Stimulated activated CD8-positive, alpha-beta memory T cell treated with anti-CD3 and anti-CD28 coated beads, Interleukin-12 subunit alpha, Interleukin-12 subunit beta, amount 100 ng/mL, for 24 hours (primary cell): ENCODE measurements around the gene LMF1.

ENCODE experiments used
- DNase-seq: peaks from one replicate; pipeline ENCODE4 v3.0.0-alpha.2; 2020; ENCODE audit errors: extremely low read depth

Gene LMF1

GRCh38 chr16:929227-930073 lies 41.3 kb downstream of the LMF1 start:
- no peak for DNase-seq

- DNase-seq: no peak
These were observed 42.3 kb downstream of the LMF1 start for GRCh38 chr16:928526-928925.

- DNase-seq: no peak
These were observed 42.9 kb downstream of the LMF1 start for GRCh38 chr16:927931-928330.

- no peak for DNase-seq
These were observed 43.4 kb downstream of the LMF1 start for GRCh38 chr16:927406-927805.

GRCh38 chr16:926715-927114 lies 44.1 kb downstream of the LMF1 start:
- no peak for DNase-seq

GRCh38 chr16:924806-925205 lies 46.0 kb downstream of the LMF1 start:
- DNase-seq: no peak

- DNase-seq: no peak
These were observed 46.7 kb downstream of the LMF1 start for GRCh38 chr16:924063-924462.

GRCh38 chr16:923184-923583 lies 47.6 kb downstream of the LMF1 start:
- DNase-seq: no peak

- DNase-seq: no peak
These were observed 48.7 kb downstream of the LMF1 start for GRCh38 chr16:922051-922450.

GRCh38 chr16:921321-921905 lies 49.4 kb downstream of the LMF1 start:
- no peak for DNase-seq

- DNase-seq: no peak
These were observed 50.1 kb downstream of the LMF1 start for GRCh38 chr16:920717-921116.

- DNase-seq: no peak
These were observed 50.6 kb downstream of the LMF1 start for GRCh38 chr16:920051-920681.

GRCh38 chr16:919658-920050 lies 51.1 kb downstream of the LMF1 start:
- DNase-seq: no peak

GRCh38 chr16:918741-919657 lies 51.8 kb downstream of the LMF1 start:
- no peak for DNase-seq

- no peak for DNase-seq
These were observed 52.7 kb downstream of the LMF1 start for GRCh38 chr16:918068-918467.

GRCh38 chr16:917591-918061 lies 53.2 kb downstream of the LMF1 start:
- no peak for DNase-seq

- DNase-seq: no peak
These were observed 54.6 kb downstream of the LMF1 start for GRCh38 chr16:916035-916799.

GRCh38 chr16:915546-915945 lies 55.2 kb downstream of the LMF1 start:
- DNase-seq: no peak

- DNase-seq: no peak
These were observed 56.3 kb downstream of the LMF1 start for GRCh38 chr16:914440-914839.

- no peak for DNase-seq
These were observed 56.9 kb downstream of the LMF1 start for GRCh38 chr16:913817-914439.
